SK-MEL-5 (cell line): ENCODE measurements around the gene DPH2. TPM values are rescaled to one million over a fixed set of nuclear protein-coding genes. Genes with fewer than 3 reads are reported as not detected.

ENCODE experiments used
- DNase-seq: peaks from one replicate; pipeline ENCODE4 v3.0.0-alpha.2; 2016; ENCODE audit warnings: low read depth, low spot score
- in situ Hi-C: cut with HindIII; loops from 2 replicates; pipeline ENCODE4 v1.10.0; 2016; ENCODE audit warnings: low sequenced_read_pairs, high pct_unique_total_duplicates, low pct_unique_long_range_greater_than_20kb
- total RNA-seq: library from RNA; depleted of rRNA; stranded (reverse); fragments of >200 nt; shearing (Covaris generic); gene quantifications from 2 replicates; pipeline ENCODE4 v1.2.3, GENCODE V29; 2014

The DPH2 gene
- total RNA-seq, 1 experiment from 2014 or later, result 33.6 TPM

- in situ Hi-C loops, result no loop called here
Observed at GRCh38 chr1:43938383-43938782, 31.4 kb upstream of the DPH2 start.

GRCh38 chr1:43938892-43939587 is 30.8 kb upstream of the DPH2 start:
- in situ Hi-C loops, result no loop called here

More at GRCh38 chr1:43938383-43938782, 31.4 kb upstream of the DPH2 start:
- DNase-seq, result no peak

GRCh38 chr1:43942411-43942810 is 27.4 kb upstream of the DPH2 start:
- in situ Hi-C loops, result no loop called here
- DNase-seq, result no peak

More at GRCh38 chr1:43938892-43939587, 30.8 kb upstream of the DPH2 start:
- no peak for DNase-seq

GRCh38 chr1:43944860-43945259 is 24.9 kb upstream of the DPH2 start:
- DNase-seq, result no peak
- in situ Hi-C loops, result no loop called here

GRCh38 chr1:43945674-43946235 is 24.1 kb upstream of the DPH2 start:
- in situ Hi-C loops, result no loop called here
- no peak for DNase-seq

GRCh38 chr1:43946236-43947060 is 23.4 kb upstream of the DPH2 start, which contains the start of gene IPO13:
IPO13 (plus strand) TSS chr1:43946950; CDS start chr1:43947601, 651 bp downstream.
- in situ Hi-C loops, result no loop called here

GRCh38 chr1:43947061-43947873 is 22.5 kb upstream of the DPH2 start:
- DNase-seq, result no peak
- in situ Hi-C loops, result no loop called here

More at GRCh38 chr1:43946236-43947060, 23.4 kb upstream of the DPH2 start, which contains the start of gene IPO13:
- peak; percentile 93 for DNase-seq

- in situ Hi-C loops, result no loop called here
- DNase-seq, result no peak
Observed at GRCh38 chr1:43947874-43948437, 21.9 kb upstream of the DPH2 start.

- in situ Hi-C loops, result no loop called here
- DNase-seq, result no peak
Observed at GRCh38 chr1:43949678-43950077, 20.1 kb upstream of the DPH2 start.

GRCh38 chr1:43951021-43951985 is 18.5 kb upstream of the DPH2 start:
- no peak for DNase-seq
- in situ Hi-C loops, result no loop called here

- in situ Hi-C loops, result no loop called here
- DNase-seq, result no peak
Observed at GRCh38 chr1:43952731-43953346, 17.0 kb upstream of the DPH2 start.

GRCh38 chr1:43953361-43953760 is 16.4 kb upstream of the DPH2 start:
- in situ Hi-C loops, result no loop called here

GRCh38 chr1:43954036-43954435 is 15.8 kb upstream of the DPH2 start:
- in situ Hi-C loops, result no loop called here
- DNase-seq, result peak; percentile 34

More at GRCh38 chr1:43953361-43953760, 16.4 kb upstream of the DPH2 start:
- DNase-seq, result no peak

- no peak for DNase-seq
- in situ Hi-C loops, result no loop called here
Observed at GRCh38 chr1:43956234-43956633, 13.6 kb upstream of the DPH2 start.

GRCh38 chr1:43957407-43958040 is 12.3 kb upstream of the DPH2 start:
- in situ Hi-C loops, result no loop called here
- DNase-seq, result no peak
